Mammary epithelial cell (primary cell): ENCODE results near the gene PDCL2.

Experiments
- EZH2 ChIP-seq: IDR thresholded peaks from 2 replicates; pipeline ENCODE4 v1.6.1; 2012; ENCODE audit warnings: low read length, inconsistent platforms, borderline replicate concordance
- TF ChIP-seq, protein P1 (sequence below), 2 donors: IDR thresholded peaks in 1 of 2; conservative IDR thresholded peaks in 1 of 2; 2 replicates each; pipeline ENCODE4 v1.5.1; 2011 to 2012; ENCODE audit warnings: inconsistent platforms in 2 of 2, low read length in 2 of 2, mild to moderate bottlenecking in 2 of 2, control low read depth in 1 of 2, low read depth in 1 of 2; ENCODE audit not compliant: insufficient read depth in 1 of 2; ENCODE audit errors: extremely low read depth in 1 of 2

DNA sequence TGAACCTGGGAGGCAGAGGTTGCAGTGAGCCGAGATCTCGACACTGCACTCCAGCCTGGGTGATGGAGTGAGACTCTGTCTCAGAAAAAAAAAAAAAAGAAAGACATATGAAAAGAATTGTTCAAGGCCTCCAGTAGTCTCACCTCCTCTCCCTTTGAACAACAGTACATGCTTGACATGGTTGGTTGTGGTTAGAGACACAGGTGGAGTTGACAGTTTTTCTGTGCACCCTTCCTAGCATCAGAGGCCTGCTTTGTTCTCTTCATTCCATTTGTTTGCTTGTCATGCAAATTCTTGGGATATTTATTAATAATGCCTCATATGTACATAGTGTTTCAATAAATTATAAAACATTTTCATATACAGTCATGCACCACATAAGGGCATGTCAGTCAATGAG is 18.3 kb upstream of the PDCL2 start:
- TF ChIP-seq, protein P1, sequence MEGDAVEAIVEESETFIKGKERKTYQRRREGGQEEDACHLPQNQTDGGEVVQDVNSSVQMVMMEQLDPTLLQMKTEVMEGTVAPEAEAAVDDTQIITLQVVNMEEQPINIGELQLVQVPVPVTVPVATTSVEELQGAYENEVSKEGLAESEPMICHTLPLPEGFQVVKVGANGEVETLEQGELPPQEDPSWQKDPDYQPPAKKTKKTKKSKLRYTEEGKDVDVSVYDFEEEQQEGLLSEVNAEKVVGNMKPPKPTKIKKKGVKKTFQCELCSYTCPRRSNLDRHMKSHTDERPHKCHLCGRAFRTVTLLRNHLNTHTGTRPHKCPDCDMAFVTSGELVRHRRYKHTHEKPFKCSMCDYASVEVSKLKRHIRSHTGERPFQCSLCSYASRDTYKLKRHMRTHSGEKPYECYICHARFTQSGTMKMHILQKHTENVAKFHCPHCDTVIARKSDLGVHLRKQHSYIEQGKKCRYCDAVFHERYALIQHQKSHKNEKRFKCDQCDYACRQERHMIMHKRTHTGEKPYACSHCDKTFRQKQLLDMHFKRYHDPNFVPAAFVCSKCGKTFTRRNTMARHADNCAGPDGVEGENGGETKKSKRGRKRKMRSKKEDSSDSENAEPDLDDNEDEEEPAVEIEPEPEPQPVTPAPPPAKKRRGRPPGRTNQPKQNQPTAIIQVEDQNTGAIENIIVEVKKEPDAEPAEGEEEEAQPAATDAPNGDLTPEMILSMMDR (conservative IDR thresholded peaks at IDR 0.05 in 1 of 2, IDR thresholded peaks at IDR 0.05 in 1 of 2; ENCODE audit: extremely low read depth in 1 of 2, insufficient read depth in 1 of 2, low read depth in 1 of 2, low read length in 2 of 2): no peak
- no peak for TF ChIP-seq EZH2
